GM19023 (cell line): Measurements from ENCODE around the gene TGM1.

Experiments used
- ATAC-seq: cut with Tn5 transposase; IDR thresholded peaks from one replicate; pipeline ENCODE4 v1.9.1; 2021; ENCODE audit warnings: mild to moderate bottlenecking, moderate library complexity; ENCODE audit not compliant: unreplicated experiment

The TGM1 gene

GRCh38 chr14:24271134-24271833 lies 8.3 kb upstream of the TGM1 start, which contains the start of gene RABGGTA:
Gene RABGGTA (minus strand): TSS chr14:24271597. CDS start chr14:24271115, 482 bp downstream.
- ATAC-seq = peak; percentile 91

GRCh38 chr14:24270537-24271133 lies 7.7 kb upstream of the TGM1 start:
- peak; percentile 0 for ATAC-seq

- no peak for ATAC-seq
Observed at GRCh38 chr14:24269910-24270536, 7.0 kb upstream of the TGM1 start.

GRCh38 chr14:24269368-24269767 lies 6.4 kb upstream of the TGM1 start:
- no peak for ATAC-seq

GRCh38 chr14:24268225-24268624 lies 5.2 kb upstream of the TGM1 start:
- no peak for ATAC-seq

GRCh38 chr14:24267516-24267915 lies 4.5 kb upstream of the TGM1 start:
- ATAC-seq = no peak

GRCh38 chr14:24266344-24267244 lies 3.6 kb upstream of the TGM1 start:
- ATAC-seq = no peak

GRCh38 chr14:24264298-24264697 lies 1.3 kb upstream of the TGM1 start:
- no peak for ATAC-seq

- no peak for ATAC-seq
Observed at GRCh38 chr14:24263848-24264247, 871 bp upstream of the TGM1 start.

- no peak for ATAC-seq
Observed at GRCh38 chr14:24261969-24262327, 1.0 kb downstream of the TGM1 start.

- no peak for ATAC-seq
Observed at GRCh38 chr14:24261256-24261968, 1.6 kb downstream of the TGM1 start.

GRCh38 chr14:24260780-24261157 lies 2.2 kb downstream of the TGM1 start:
- ATAC-seq = no peak

GRCh38 chr14:24260026-24260779 lies 2.8 kb downstream of the TGM1 start:
- ATAC-seq = no peak

- ATAC-seq = no peak
Observed at GRCh38 chr14:24259282-24260025, 3.5 kb downstream of the TGM1 start.

GRCh38 chr14:24258548-24259265 lies 4.3 kb downstream of the TGM1 start:
- ATAC-seq = no peak

GRCh38 chr14:24258119-24258518 lies 4.9 kb downstream of the TGM1 start:
- ATAC-seq = no peak

GRCh38 chr14:24256960-24257359 lies 6.0 kb downstream of the TGM1 start:
- no peak for ATAC-seq

- no peak for ATAC-seq
Observed at GRCh38 chr14:24255931-24256711, 6.9 kb downstream of the TGM1 start.
